Pulmonary artery endothelial cell (primary cell): ENCODE measurements around the gene GABPA. TPM values are rescaled to one million over a fixed set of nuclear protein-coding genes. Genes with fewer than 3 reads are reported as not detected.
"Not testable (repeated sequence)": the region's sequence is repeated elsewhere in the genome, so short reads cannot be mapped to it uniquely, and the experiment has no call there.

Experiments used
- DNase-seq: peaks from one replicate; pipeline ENCODE4 v3.0.0-alpha.2; 2011; ENCODE audit warnings: low read depth, low spot score
- total RNA-seq: library from RNA; depleted of rRNA; stranded (reverse); fragments of >200 nt; gene quantifications from 2 replicates; pipeline ENCODE4 v1.2.3, GENCODE V29; 2014

Gene GABPA
- 25.5 and 33.8 TPM in 2 replicates for total RNA-seq

DNA sequence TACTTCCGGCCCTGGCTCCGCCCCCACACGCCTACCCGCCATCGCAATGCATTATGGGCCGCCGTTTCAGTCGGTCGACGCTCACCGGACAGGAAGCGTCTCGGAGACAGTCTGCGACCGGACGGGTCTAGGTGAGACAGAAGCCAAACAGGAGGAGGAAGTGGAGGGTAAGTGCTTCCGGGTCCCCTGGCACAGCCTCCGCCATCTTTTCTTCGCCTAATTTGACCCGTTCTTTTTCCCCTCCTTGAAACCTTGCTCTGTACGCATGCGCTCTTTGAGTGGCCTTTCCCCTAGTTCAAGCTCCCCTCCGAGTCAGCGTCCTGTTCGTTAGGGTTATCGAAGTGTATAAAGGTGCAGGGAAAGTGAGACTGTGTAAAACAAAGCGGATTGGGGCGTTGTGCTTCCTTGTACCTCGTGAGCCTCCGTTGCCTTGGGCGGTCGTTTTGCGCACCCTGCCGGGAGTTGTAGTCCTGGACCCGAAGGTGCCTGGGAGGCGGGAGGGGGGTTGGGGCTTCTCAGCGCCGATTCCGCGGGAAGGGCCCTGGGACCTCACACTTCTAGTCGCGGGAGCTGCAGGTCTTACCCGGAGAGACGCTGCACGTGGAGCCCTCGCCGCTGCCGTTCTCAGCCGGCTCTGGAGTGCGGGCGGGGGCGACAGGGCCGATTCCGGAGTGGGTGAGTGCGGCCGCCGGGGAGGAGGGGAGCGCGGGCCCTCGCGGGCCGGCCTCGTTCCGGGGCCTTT, at the start of gene GABPA, which contains the start of gene ATP5PF:
GABPA (plus strand) TSS at position 69 of the 742 bp plus-strand sequence. CDS start 6,627 bp downstream, outside the sequence.
ATP5PF (minus strand) TSS at position 1 of the 742 bp plus-strand sequence. CDS start 5,110 bp downstream, outside the sequence.
- peak; percentile 96 for DNase-seq

DNA sequence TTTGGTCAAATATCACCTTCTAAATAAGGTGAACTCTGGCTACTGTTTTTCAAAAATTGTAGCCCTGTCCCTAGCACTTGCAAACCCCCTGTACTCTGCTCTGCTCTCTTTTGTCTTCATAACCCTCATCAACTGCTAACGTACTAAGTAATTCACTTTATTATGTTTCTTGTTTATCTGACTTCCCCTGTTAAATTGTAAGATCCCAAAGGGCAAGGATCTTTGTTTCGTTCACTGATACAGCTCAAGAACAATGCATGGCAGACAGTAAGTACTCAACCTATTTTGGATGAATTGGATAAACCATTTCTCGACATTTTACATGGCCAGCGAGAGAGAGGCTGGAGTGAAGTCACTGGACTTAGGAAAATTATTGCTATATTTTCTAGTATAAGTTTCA, 47.0 kb upstream of the GABPA start:
- DNase-seq, result no peak

DNA sequence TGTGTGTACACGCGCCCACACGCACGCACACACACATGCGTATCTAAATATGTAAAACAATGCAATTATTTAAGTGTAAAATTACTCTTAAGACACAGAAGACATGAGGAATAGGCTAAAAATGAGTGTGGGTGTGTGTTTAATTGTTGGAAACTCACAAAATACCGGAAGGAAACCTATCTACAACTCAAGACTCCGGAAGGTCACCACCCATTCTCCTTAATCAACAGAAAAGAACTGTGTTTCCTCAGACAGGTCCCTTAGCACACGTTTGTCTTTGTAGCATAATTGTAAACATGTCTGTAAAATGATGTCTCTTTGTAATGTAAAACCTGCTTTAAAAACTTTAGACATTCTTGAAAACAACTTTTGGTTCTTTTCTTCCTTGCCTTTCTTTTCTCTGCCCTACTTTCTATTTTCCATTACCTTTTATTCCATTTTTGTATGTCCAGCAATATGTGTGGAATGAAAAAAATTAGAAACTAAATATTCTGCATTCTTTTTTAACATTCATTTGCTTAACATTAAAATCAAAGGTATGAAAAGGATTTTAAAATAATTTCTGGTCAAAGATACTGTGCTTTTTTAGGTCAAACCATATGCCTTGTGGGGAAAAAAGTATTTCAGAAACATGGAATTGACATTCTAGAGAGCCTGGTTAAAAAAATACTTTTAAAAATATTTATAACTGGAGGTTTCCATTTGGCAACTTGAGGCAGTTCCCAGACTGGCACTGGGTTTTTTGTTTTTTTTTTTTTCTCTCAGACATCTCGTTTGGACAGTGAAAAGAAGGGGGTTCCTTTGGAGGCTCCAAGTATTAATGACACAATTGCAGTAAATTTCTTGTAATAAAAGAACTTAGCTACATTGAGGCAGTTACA, 46.3 kb upstream of the GABPA start:
- DNase-seq, result peak; percentile 17

- no peak for DNase-seq
Measured at GRCh38 chr21:25689226-25689625, 45.5 kb upstream of the GABPA start.

GRCh38 chr21:25691976-25692375, 42.8 kb upstream of the GABPA start:
- no peak for DNase-seq

GRCh38 chr21:25695461-25695860, 39.3 kb upstream of the GABPA start:
- DNase-seq, result not testable (repeated sequence)

DNA sequence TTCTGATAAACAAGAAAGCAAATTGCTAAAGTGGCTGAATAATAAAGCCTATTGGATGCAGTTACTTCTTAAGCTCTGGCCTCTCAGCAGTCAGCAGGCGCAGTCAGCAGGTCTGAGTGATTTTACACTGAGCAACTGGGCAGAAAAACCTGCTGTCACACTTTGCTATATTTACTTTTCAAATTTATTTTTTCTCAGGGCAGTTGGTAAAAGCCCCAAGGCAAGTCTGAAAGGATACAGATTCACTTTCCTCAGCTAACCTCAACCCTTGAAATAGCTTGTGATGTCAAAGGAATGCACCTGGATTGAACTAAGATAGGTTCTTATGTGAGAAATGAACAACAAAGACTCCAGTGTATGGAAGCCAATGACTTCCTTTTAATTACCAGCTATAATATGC, 34.0 kb upstream of the GABPA start:
- DNase-seq, result no peak

- DNase-seq, result no peak
Measured at GRCh38 chr21:25701529-25701928, 33.2 kb upstream of the GABPA start.

DNA sequence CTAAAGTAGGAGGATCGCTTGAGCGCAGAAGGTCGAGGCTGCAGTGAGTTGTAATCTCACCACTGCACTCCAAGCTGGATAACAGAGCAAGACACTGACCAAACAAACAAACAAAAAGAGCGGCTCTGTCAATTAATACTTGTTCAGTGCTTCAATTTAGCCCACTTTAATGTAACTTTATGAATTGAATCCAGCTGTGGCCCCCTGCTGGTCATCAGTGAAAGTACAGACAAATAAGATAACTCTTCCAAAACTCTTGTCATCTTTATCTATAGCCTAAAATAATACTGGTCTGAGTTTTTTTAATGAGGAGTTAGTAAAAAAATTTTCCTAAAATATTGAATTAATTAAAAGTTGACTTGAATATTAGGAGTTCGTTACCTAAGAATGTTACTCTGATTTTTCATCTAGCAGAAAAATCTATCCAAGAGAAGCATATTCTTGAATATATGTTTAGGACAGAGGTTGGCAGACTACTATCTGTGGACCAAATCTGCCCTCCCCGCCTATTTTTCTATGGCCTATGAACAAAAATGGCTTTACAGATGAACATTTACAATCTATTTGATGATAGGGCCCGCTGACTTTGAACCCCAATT, 26.2 kb upstream of the GABPA start:
- DNase-seq, result no peak

- DNase-seq, result no peak
Measured at GRCh38 chr21:25709684-25710265, 25.0 kb upstream of the GABPA start.

DNA sequence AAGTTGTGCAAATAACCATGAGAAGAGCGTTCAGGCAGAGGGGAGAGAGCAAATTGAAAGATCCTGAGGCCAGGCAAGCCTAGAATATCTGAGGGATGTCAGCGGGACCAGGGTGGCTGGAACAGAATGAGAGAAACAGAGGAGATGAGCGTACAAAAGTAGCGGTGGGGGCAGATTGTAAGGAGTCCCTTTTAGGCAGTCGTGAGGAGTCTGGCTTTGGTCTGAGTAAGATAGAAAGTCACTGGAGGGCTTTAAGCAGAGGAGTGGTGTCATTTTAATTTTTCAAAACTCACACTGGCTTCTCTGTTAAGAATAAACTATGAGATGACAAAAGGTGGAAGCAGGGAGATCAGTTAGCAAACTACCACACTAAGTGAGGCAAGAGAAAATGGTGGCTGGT, 24.2 kb upstream of the GABPA start:
- no peak for DNase-seq

GRCh38 chr21:25714066-25714465, 20.7 kb upstream of the GABPA start:
- not testable (repeated sequence) for DNase-seq

DNA sequence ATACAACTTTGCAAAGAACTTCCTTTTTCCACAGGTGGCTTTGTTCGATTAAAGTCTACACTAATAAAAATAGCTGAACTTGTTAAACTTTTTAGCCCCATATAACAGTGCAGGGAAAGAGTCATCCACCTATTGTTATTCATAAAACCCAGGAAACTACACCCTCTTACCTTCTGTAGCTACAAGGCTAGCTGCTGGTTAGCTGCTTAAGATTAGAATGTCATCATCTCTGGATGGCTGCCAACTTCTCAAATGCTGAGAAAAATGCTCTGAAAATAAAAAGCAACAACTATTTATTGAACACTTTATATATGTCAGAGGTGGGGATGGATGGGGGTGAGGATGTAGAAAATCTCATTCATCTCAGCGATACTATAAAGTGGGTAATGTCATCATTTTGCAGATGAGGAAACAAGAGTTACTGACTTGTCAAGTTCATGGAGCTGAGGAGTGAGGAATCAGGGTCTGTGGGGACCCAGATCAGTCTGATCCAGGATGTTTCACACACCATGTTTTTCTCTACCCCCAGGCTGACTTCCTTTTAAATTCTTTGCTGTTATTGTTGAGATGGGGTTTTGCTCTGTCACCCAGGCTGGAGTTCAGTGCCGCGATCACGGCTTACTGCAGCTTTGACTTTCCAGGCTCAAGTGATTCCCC, 17.2 kb upstream of the GABPA start:
- DNase-seq, result no peak

DNA sequence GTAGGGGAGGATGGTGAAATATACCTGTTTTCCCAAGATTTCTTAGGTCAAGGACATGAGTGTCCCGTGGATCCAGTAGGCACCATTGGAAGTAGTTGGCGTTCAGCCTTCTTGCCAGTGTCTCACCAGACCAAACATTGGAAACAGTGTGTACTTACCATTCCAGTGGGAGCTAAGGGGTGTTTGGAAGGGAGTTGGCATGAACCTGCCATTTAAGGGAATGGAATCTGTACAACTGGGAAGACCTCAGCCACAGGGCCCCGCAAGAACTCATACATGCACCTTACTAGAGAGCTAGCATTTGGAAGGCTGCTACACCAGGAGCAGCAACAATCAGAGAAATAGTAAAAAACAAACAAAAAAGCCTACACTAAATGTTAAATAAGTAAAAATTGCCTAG, 12.8 kb upstream of the GABPA start:
- DNase-seq, result no peak

- no peak for DNase-seq
Measured at GRCh38 chr21:25722631-25723030, 12.1 kb upstream of the GABPA start.

DNA sequence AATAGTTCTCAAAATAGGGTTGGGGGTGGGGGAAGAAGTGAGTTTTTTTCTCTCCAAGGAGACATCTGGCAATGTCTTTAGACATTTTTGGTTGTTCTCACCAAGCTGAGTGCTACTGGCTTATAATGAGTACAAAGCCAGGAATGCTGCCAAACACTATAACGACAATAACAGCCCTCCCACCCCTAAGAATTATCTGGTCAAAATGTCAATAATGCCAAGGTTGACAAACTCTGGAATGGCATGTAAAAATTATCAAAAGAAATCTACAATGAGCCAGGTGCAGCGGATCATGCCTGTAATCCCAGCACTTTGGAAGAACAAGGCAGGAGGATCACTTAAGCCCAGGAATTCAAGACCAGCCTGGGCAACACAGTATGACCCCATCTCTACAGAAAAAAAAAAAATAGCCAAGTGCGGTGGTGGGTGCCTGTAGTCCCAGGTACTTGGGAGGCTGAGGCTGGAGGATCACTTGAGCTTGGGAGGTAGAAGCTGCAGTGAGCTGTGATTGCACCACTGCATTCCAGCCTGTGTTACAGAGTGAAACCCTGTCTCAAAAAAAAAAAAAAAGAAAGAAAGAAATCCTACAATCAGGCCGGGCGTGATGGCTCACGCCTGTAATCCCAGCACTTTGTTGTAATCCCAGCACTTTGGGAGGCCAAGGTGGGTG, 2.5 kb upstream of the GABPA start:
- no peak for DNase-seq

DNA sequence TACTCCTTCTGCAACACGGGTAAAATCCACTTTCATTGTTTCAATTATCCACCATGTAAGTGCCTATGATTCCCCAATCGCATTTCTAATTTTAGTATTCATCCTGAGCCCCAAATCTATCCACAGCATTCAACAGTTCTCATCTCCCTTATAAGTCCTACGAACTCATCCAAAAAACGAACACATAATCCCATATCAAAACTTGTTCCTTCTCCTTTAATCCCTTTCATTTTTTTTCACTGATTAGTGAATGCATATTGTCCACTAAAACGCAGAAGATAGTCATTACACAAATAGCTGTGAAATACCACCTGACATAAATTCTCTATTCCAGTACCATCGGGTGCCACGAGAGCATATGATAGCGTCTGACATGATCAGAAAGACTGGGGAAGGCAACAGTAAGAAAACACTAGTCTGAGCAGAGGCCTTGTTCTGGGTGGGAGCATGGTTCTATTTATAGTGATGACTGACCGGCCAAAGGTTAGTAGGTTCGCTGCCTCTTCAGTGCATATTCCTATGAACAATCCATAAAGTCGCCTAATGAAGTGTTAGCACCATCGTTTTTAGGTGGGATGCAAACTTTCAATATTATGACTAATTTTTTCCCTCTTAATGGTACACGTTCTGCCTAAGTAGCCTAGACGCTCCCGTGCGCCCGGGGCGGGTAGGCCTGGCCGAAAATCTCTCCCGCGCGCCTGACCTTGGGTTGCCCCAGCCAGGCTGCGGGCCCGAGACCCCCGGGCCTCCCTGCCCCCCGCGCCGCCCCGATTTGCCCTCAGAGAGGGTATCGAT, 716 bp upstream of the GABPA start:
- DNase-seq, result no peak

GRCh38 chr21:25734654-25734903, 193 bp upstream of the GABPA start:
- DNase-seq, result no peak

DNA sequence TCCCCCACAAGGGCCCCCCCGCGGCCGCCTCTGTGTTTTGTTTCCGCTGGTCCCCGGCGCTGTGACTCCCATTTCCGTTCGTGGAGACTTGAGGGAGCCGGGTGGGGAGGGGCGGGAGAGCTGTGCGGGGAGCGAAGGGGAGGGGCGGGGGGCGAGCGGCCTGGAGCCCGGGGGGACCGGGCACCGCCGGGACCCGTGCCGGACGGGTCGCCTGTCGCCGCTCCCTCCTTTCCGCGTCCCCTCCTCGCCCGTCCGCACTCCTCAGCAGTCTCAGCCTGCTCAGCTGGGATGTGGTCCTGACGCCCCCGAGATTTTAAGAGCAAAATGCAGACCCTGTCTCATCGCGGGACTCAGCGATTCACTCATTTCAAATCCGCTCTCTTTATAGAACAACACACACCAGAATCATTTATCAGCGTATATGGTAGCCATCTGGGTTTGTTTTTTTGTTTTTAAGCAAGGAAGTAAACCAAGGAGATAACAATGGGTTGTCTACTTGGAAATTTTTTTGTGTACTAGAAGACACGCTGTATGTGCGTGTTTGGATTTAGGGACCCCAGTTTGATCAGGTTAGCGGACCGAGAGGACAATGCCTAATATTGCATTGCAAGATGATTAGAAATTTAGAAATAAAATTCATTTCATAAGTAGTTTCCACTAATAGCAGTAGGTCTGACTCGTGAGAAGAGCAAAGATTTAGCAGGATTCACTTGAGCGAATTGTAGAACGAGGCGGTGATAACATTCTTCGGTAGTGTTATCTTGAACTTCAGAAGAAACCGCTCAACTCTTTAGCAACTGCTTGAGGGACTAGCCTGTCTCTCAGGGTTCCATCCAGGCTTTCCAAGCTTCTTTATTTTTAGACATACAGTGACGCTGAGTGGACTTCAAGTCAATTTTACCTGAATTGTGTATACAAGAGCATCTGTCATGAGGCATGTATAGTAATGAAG, 1.1 kb downstream of the GABPA start:
- DNase-seq, result peak; percentile 55
